Activated CD8-positive, alpha-beta memory T cell treated with anti-CD3 and anti-CD28 coated beads for 1 hour (primary cell): ENCODE measurements around the gene CTDSP1.

ENCODE experiments used
- DNase-seq, 2 donors: peaks; one replicate each; pipeline ENCODE4 v3.0.0-alpha.2; 2020; ENCODE audit warnings: low read depth in 1 of 2; ENCODE audit errors: extremely low read depth in 1 of 2

Gene CTDSP1

DNA sequence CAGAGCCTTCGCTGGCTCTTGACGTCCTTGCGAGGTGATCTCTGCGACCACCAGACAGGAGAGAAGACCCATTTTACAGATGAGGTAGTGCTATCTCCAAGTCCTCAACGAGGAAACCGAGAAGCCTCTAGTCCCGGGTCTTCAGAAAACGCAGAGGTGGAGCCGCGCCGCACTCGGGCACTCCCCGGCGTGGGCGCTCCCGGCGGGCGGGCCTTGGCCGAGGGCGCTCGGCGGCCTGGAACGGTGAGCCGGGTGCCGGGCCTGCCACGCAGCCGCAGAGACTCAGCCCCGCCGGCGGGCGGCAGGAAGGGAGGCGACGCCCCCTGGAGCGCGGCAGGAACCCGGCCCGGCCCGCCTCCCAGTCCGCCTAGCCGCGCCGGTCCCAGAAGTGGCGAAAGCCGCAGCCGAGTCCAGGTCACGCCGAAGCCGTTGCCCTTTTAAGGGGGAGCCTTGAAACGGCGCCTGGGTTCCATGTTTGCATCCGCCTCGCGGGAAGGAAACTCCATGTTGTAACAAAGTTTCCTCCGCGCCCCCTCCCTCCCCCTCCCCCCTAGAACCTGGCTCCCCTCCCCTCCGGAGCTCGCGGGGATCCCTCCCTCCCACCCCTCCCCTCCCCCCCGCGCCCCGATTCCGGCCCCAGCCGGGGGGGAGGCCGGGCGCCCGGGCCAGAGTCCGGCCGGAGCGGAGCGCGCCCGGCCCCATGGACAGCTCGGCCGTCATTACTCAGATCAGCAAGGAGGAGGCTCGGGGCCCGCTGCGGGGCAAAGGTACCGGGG lies at the start of gene CTDSP1:
TSS of gene CTDSP1 (plus strand) at position 478 of the 776 bp plus-strand sequence. CDS start at position 701, 223 bp downstream.
- peak; percentile 84 to 88 for DNase-seq

- DNase-seq = no peak
Observed at GRCh38 chr2:218354045-218354444, 45.6 kb upstream of the CTDSP1 start.

- DNase-seq = no peak
Observed at GRCh38 chr2:218354850-218355443, 44.7 kb upstream of the CTDSP1 start.

- no peak for DNase-seq
Observed at GRCh38 chr2:218357236-218358177, 42.2 kb upstream of the CTDSP1 start.

DNA sequence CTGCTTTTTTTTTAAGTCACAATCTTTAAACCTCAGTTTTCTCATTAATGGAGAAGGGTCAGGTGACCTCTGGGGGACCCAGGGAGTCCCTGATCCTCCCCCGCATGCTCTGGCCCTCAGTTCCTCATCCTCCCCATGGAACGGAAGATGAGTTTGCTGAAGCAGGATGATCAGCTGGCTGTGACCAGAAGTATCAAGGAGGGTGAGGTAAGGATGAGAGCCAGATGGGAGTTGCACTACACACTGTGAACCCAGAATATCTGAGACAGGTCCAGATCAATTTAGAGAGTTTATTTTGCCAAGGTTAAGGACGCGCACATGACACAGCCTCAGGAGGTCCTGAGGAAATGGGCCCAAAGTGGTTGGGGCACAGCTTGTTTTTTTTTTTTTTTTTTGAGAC lies 39.2 kb upstream of the CTDSP1 start:
- no peak for DNase-seq

DNA sequence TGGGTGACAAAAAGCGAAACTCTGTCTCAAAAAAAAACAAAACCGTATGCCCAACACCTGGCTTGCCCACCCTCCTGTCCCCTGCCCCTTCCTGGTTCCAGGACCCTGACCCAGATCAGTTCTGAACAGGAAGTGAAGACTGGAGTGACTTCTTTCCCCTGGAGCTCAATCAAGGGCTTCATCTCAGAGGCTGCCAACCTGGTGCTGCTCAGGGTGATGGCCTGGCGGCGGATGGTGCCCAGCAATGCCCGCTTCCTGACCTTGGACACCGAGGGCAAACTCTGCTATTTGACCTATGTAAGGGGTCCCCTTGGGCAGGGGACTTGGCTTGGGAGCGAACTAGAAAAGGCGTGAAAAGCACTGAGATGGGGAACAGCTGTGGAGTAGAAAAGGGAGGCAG lies 37.1 kb upstream of the CTDSP1 start:
- DNase-seq = no peak

- DNase-seq = no peak
Observed at GRCh38 chr2:218363736-218364135, 35.9 kb upstream of the CTDSP1 start.

DNA sequence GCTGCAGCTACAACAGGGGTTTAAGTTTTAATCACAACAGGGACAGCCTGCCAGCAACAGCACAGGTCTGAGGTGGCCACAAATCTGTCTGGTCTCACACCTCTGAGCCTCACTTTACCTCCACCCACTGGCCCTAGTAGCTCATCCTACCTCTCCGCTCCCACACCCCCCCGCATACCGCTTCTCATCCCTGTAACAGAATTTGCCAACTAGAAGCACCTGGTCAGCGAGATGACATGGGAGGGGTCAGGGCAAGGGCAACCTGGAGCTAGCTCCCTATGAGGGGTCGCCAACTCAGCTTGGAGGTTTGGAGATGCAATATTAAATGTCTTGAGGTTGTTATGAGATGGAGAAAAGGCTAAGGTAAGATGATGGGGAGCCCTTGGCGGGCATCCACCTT lies 35.5 kb upstream of the CTDSP1 start:
- DNase-seq = no peak

DNA sequence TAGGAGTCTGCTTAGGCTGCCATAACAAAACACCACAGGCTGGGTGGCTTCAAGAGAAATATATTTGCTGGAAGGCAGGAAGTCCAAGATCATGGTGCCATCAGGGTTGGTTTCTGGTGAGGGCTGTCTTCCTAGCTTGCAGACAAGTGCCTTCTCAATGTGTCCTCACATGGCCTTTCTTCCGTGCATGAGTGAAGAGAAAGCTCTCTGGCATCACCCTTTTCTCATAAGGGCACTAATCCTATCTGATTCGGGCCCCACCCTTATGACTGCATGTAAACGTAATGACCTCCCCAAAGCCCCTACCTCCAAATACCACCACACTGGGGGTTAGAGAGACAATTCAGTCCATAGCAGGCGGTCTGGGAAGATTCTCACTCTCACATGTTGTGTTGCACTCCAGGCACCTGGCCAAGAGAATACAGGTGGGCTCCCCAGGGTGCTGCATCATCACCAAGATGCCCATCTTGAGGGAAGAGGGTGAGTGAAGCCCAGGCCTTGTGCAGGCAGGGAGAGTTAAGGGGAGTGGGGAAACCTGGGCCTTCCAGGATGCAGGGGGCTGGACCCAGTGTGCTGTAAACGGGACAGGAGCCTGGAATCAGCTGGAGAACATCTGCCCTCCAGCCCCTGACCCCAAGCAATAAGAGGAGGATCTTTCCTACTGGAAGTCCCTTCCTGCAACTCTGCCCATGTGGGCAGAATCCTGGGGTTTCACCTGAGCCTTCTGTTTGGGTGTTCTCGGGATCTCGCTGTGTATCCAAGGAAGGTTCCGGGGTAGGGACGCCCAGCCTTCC lies 32.9 kb upstream of the CTDSP1 start:
- no peak for DNase-seq

GRCh38 chr2:218367415-218368149 lies 32.1 kb upstream of the CTDSP1 start:
- peak; percentile 39 to 57 for DNase-seq

- DNase-seq = no peak
Observed at GRCh38 chr2:218368150-218368528, 31.5 kb upstream of the CTDSP1 start.

GRCh38 chr2:218368621-218369153 lies 31.0 kb upstream of the CTDSP1 start:
- no peak for DNase-seq

GRCh38 chr2:218369330-218369729 lies 30.3 kb upstream of the CTDSP1 start:
- no peak for DNase-seq

DNA sequence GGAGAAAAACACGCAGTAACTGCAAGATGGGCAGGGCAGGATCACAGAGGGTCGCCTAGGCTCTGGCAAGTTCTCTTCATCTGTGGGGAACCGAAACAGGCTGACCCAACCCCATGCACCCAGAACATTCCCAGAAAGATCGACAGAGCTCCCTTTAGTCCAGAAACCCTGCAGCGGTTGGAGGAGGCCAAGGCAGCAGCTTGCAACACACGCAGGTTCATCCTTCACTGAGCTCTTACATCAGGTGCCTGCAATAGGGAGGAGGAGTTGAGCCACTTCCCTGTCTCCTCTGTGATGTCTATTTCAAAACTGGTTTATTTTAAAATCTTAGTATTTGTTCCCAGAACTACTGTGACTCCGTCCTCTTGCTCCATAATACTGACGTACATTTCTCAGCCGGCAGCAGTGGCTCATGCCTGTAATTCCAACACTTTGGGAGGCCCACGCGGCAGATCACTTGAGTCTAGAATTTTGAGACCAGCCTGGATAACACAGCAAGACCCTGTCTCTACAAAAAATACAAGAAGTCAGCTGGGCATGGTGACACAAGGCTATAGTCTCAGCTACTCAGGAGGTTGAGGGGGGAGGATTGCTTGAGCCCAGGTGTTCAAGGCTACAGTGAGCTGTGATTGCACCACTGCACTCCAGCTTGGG lies 29.1 kb upstream of the CTDSP1 start:
- DNase-seq = no peak

DNA sequence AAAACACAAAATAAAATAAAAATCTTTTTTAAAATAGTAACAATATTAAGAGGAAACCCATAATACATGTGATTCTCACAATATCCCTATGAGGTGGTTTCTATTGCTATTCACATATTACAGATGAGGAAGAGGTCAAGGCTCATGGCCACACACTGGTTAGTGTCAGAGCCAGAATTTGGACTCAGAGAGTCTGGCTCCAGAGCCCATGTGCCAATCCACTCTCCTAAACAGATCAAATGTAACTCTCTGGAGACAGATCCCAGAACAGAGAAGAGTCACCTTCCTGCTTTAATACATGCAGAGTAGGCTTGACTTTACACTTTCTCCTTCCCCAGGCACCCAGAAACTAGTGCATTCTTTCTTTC lies 27.7 kb upstream of the CTDSP1 start:
- no peak for DNase-seq

DNA sequence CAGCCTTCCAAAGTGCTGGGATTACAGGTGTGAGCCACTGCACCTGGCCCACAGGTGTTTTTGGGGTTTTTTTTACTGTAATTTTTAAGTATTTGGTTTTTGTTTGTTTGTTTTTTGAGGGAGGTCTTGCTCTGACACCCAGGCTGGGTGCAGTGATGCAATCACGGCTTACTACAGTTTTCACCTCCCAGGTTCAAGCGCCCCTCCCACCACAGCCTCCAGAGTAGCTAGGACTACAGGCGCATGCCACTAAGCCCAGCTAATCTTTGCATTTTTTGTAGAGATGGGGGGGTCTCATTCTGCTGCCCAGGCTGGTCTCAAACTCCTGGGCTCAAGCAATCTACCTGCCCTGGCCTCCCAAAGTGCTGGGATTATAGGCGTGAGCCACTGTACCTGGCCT lies 24.9 kb upstream of the CTDSP1 start:
- no peak for DNase-seq

DNA sequence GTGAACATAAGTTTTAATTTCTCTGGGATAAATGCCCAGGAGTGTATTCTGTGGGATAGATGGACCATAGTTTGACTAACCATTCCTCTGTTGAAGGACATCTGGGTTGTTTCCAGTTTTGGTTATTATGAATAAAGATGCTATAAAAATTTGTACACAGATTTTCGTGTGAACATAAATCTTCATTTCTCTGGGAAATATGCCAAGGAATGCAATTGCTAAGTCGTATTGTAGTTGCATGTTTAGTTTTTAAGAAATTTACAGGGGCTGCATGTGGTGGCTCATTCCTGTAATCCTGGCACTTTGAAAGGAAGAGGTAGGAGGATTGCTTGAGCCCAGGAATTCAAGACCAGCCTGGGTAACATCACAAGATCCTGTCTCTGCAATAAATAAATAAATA lies 24.5 kb upstream of the CTDSP1 start:
- DNase-seq = no peak

DNA sequence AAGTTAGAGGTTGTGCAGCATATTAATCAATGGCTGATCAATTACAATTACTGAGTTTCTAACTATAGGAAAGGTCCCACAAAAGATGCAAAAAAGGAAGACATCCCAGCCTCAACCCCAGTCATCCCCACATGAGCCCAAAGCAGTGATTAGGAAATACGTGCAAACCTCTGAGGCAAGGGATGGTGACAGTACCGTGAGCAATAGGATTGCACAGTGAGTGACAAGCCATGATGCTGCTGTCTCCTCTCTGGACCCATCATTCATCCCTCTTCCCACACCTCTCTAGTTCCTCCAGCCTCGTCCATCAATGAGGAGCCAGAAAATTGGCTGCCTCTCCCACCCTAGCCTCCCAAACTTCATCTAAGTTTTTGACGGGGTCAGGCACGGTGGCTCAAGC lies 21.6 kb upstream of the CTDSP1 start:
- DNase-seq = no peak

GRCh38 chr2:218381916-218382366 lies 17.7 kb upstream of the CTDSP1 start, which contains the start of gene SLC11A1:
Gene SLC11A1 (plus strand): TSS chr2:218382273. CDS start chr2:218382369, 96 bp downstream.
- DNase-seq = no peak
